ENCODE results near the gene ANGPTL8. TPM values are rescaled to one million over a fixed set of nuclear protein-coding genes. Genes with fewer than 3 reads are reported as not detected.

Gene ANGPTL8
- polyA plus RNA-seq, 2 donors, result 0.15 TPM; not detected in 1

DNA sequence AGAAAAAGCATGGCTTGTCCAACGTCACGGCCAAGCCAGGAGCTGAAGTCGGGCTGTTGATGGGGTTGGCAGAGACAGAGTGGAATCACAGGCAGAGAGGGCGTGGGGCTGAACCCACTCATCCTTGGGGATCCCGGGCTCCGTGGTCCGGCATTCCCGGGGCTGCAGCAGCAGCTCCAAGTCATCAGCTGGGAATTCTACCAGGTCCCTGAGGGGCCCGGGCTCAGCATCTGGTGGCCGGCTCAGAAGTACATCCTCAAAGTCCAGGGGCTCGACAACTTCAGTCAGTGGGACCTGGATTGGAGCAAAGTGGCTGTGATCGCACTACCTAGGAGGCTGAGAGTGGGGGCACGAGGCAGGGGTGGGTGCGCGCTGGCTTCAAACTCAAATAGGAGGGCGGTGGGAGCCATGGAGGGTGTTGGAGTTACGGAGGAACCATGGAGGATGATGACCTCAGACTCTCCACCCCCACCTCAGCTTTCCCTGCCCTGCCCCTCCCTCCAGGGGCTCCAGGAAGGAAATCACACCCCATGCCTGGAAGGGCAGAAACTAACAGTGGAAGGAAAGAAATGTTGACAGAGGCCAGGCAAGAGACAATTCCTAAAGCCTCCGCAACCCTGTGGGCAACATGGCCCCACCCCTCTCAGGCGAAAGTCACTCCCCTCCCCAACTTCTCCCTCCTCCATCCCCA is 13.4 kb downstream of the ANGPTL8 start:
- Histone ChIP-seq H3K27me3 (ENCODE audit: control insufficient read depth in 1 of 2, insufficient read depth in 2 of 2, low read length in 2 of 2) (no peaks in the 10 kb centered on the region), H3K36me3 (ENCODE audit: control insufficient read depth in 2 of 2, insufficient read depth in 2 of 2, low read length in 1 of 2) (peaks cover 6 to 28% of the 10 kb centered on the region in 2 donors), H3K9me3 (ENCODE audit: control insufficient read depth in 2 of 2, insufficient read depth in 1 of 2, low read depth in 1 of 2, low read length in 1 of 2) (no peaks in the 10 kb centered on the region), H3K4me3 (ENCODE audit: low read depth in 1 of 2, low read length in 2 of 2) (no peak overlapping the region), H3K27ac (ENCODE audit: low read depth in 2 of 2, low read length in 1 of 2) (no peak overlapping the region), H3K4me1 (ENCODE audit: control insufficient read depth in 2 of 2, insufficient read depth in 2 of 2, low read length in 1 of 2) (no peaks in the 10 kb centered on the region)
- WGBS, 2 donors, result 81 to 82% methylated on average over 19 of the region's 19 CpGs

DNA sequence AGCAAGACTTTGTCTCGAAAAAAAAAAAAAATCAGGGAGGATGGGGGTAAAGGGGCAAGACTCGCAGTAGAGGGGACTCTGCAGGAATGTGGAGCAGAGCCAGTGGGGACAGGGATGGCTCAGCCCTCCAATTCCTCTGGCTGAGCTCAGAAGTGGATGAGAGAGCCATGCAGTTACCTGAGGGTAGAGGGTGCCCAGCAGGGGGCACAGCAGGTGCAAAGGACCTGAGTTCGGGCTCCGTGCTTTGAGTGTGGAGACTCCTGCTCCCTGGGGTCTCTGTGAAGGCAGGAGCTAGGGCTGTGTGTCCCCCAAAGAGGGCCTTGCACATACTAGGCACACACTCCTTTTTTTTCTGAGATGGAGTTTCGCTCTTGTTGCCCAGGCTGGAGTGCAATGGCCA is 15.2 kb downstream of the ANGPTL8 start:
- 92 to 97% methylated on average over 5 of the region's 5 CpGs for WGBS, 2 donors
- no peaks in the 10 kb centered on the region for H3K27me3 ChIP-seq (ENCODE audit: control insufficient read depth in 1 of 2, insufficient read depth in 2 of 2, low read length in 2 of 2)
- H3K4me1 ChIP-seq (ENCODE audit: control insufficient read depth in 2 of 2, insufficient read depth in 2 of 2, low read length in 1 of 2), result no peaks in the 10 kb centered on the region
- no peaks in the 10 kb centered on the region for H3K9me3 ChIP-seq (ENCODE audit: control insufficient read depth in 2 of 2, insufficient read depth in 1 of 2, low read depth in 1 of 2, low read length in 1 of 2)
- H3K4me3 ChIP-seq (ENCODE audit: low read depth in 1 of 2, low read length in 2 of 2), result no peak overlapping the region
- peaks cover 6 to 26% of the 10 kb centered on the region in 2 donors for H3K36me3 ChIP-seq (ENCODE audit: control insufficient read depth in 2 of 2, insufficient read depth in 2 of 2, low read length in 1 of 2)
- no peak overlapping the region for H3K27ac ChIP-seq (ENCODE audit: low read depth in 2 of 2, low read length in 1 of 2)

DNA sequence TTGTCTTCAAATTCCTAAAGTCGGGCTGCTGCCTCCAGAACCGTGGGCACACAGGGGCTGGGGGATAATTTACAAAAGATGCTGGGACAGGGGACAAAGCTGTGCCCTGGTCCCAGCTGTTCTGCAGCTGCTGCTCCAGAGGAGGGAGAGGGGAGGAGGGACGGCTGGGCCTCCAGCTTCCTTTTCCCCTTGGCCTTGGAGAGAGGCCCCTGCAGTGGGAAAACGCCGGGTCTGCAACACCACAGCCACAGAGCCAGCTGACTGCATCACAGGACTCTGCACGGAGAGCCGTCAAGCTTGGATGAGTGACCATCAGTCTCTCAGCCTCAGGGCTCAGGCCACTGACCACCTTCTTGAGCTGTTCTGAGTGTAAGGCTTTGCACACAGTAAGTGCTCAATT is 16.8 kb downstream of the ANGPTL8 start:
- Histone ChIP-seq H3K9me3 (ENCODE audit: control insufficient read depth in 2 of 2, insufficient read depth in 1 of 2, low read depth in 1 of 2, low read length in 1 of 2) (no peaks in the 10 kb centered on the region), H3K4me1 (ENCODE audit: control insufficient read depth in 2 of 2, insufficient read depth in 2 of 2, low read length in 1 of 2) (no peaks in the 10 kb centered on the region), H3K27ac (ENCODE audit: low read depth in 2 of 2, low read length in 1 of 2) (no peak overlapping the region), H3K27me3 (ENCODE audit: control insufficient read depth in 1 of 2, insufficient read depth in 2 of 2, low read length in 2 of 2) (no peaks in the 10 kb centered on the region), H3K4me3 (ENCODE audit: low read depth in 1 of 2, low read length in 2 of 2) (no peak overlapping the region), H3K36me3 (ENCODE audit: control insufficient read depth in 2 of 2, insufficient read depth in 2 of 2, low read length in 1 of 2) (peaks cover 1 to 22% of the 10 kb centered on the region in 2 donors)
- 42 to 45% methylated on average over 7 of the region's 7 CpGs for WGBS, 2 donors

DNA sequence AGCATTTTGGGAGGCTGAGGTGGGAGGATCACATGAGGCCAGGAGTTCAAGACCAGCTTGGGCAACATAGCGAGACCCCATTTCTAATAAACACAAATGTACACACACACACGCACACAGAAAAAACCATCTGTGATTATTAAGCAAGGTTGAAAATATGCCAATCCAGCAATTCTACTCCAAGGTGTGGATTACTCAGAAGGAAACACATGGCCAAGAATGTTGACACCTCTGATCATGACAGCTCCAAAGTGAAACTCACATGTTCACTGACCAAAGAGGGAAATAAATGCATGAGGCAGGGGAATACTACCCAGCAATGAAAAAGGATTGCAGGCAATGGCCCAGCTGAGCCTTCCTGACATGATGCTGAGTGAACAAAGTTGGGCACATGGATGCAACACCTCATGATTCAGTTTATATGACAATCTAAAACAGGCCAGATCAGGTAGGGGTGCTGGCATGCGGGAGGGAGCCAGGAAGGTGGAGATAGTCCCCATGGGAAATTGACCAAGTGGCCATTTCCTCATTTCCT is 18.5 kb downstream of the ANGPTL8 start:
- Histone ChIP-seq H3K4me1 (ENCODE audit: control insufficient read depth in 2 of 2, insufficient read depth in 2 of 2, low read length in 1 of 2) (no peaks in the 10 kb centered on the region), H3K27me3 (ENCODE audit: control insufficient read depth in 1 of 2, insufficient read depth in 2 of 2, low read length in 2 of 2) (no peaks in the 10 kb centered on the region), H3K27ac (ENCODE audit: low read depth in 2 of 2, low read length in 1 of 2) (no peak overlapping the region), H3K36me3 (ENCODE audit: control insufficient read depth in 2 of 2, insufficient read depth in 2 of 2, low read length in 1 of 2) (peaks cover 0 to 9% of the 10 kb centered on the region in 2 donors), H3K9me3 (ENCODE audit: control insufficient read depth in 2 of 2, insufficient read depth in 1 of 2, low read depth in 1 of 2, low read length in 1 of 2) (no peaks in the 10 kb centered on the region), H3K4me3 (ENCODE audit: low read depth in 1 of 2, low read length in 2 of 2) (no peak overlapping the region)
- WGBS, 2 donors, result 80 to 83% methylated on average over 3 of the region's 3 CpGs

DNA sequence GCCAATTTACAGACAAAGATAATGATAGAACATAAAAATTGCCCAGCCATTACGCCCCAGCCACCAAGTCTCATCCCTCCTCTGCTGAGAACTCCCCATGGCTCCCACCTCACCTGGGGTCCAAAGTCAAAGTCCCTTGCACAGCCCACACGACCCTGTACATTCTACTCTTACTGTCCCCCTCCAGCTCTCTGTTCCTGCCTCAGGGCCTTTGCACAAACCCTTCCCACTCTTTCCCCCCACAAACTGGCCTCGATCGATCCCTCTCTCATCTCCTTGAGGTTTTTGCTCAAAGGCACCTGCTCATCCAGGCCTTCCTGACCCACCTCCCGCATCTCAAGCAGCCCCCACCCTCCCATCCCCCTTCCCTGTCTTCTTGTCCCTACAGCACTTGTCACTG is 21.6 kb downstream of the ANGPTL8 start:
- peaks cover 3 to 10% of the 10 kb centered on the region in 2 donors for H3K4me1 ChIP-seq (ENCODE audit: control insufficient read depth in 2 of 2, insufficient read depth in 2 of 2, low read length in 1 of 2)
- peak overlapping the region in 1 of 2 donors; percentile 74 for H3K4me3 ChIP-seq (ENCODE audit: low read depth in 1 of 2, low read length in 2 of 2)
- no peak overlapping the region for H3K27ac ChIP-seq (ENCODE audit: low read depth in 2 of 2, low read length in 1 of 2)
- no peaks in the 10 kb centered on the region for H3K27me3 ChIP-seq (ENCODE audit: control insufficient read depth in 1 of 2, insufficient read depth in 2 of 2, low read length in 2 of 2)
- no peaks in the 10 kb centered on the region for H3K9me3 ChIP-seq (ENCODE audit: control insufficient read depth in 2 of 2, insufficient read depth in 1 of 2, low read depth in 1 of 2, low read length in 1 of 2)
- H3K36me3 ChIP-seq (ENCODE audit: control insufficient read depth in 2 of 2, insufficient read depth in 2 of 2, low read length in 1 of 2), result no peaks in the 10 kb centered on the region
- 76 to 84% methylated on average over 5 of the region's 5 CpGs for WGBS, 2 donors

DNA sequence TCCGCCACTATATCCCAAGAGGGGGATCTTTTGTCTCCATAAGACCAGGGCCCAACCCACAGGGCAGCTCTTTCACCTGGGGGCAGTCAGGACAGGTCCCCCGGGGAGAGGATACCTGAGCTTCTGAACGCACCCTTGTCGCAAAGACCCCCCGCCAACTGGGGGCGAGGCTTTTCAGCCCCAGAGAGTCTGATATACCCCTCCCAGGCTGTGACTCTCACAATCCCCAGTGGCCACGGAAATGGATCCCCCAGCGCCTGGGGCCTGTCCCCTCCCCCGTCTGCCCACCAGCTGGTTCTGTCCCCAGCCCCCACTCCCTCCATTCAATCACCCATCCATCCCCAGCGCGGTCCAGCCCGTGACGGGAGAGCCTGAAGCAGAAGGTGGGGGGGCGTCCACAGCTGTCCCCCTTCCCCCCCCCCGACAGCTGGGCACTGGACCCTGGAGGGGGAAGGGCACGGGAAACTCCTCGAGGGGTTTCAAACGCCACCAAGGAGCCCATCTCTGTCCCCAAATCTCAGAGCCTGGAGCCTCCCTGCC is 22.1 kb downstream of the ANGPTL8 start:
- Histone ChIP-seq H3K27me3 (ENCODE audit: control insufficient read depth in 1 of 2, insufficient read depth in 2 of 2, low read length in 2 of 2) (no peaks in the 10 kb centered on the region), H3K27ac (ENCODE audit: low read depth in 2 of 2, low read length in 1 of 2) (peak overlapping the region; percentile 66 to 76), H3K36me3 (ENCODE audit: control insufficient read depth in 2 of 2, insufficient read depth in 2 of 2, low read length in 1 of 2) (no peaks in the 10 kb centered on the region), H3K9me3 (ENCODE audit: control insufficient read depth in 2 of 2, insufficient read depth in 1 of 2, low read depth in 1 of 2, low read length in 1 of 2) (no peaks in the 10 kb centered on the region), H3K4me1 (ENCODE audit: control insufficient read depth in 2 of 2, insufficient read depth in 2 of 2, low read length in 1 of 2) (peaks cover 3 to 12% of the 10 kb centered on the region in 2 donors), H3K4me3 (ENCODE audit: low read depth in 1 of 2, low read length in 2 of 2) (peak overlapping the region; percentile 71 to 74)
- WGBS, 2 donors, result 23 to 31% methylated on average over 16 to 18 of the region's 18 CpGs

DNA sequence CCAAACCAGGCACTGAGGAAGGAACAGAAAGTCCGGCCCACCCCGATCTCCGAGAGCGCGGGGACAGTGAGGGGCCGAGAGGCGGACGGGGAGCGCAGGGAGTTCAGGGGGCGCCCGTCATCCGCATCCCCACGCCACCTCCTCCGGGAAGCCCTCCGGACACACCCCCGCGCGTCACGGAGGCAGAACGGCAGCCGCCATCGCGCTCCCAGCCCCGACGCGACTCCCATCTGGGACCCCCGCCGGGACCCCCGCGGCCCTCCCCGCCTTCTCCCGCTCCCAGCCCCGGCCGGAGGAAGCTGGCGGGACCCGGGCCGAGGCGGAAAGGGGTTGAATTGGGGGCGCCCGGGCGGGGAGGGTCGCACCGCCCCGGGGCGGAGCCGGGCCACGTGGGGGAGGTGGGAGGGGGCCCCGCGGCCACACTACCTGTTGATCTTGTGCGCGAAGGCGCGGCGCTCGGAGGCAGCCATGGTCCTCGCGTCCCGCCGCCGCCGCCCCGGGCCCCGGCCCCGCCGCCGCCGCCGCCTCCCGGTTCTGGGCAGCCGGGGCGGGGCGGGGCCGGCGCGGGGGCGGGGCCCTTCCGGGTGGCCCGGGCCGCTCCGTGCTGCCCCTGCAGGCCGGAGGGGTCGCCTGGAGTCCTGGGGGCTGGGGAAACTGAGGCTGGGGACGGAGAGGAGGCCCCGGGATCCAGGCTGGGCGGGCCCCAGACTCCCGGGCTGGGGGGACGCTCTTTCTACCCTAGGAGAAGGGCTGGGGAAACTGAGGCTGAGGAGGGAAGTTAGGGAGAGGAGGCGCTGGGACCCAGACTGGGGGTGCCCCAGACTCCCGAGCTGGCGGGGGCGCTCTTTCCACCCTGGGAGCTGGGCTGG is 22.8 kb downstream of the ANGPTL8 start, which contains the start of gene DOCK6:
Gene DOCK6 (minus strand): TSS at position 554 of the 869 bp plus-strand sequence. CDS start 84 bp downstream, at position 470.
- Histone ChIP-seq H3K9me3 (ENCODE audit: control insufficient read depth in 2 of 2, insufficient read depth in 1 of 2, low read depth in 1 of 2, low read length in 1 of 2) (no peaks in the 10 kb centered on the region), H3K36me3 (ENCODE audit: control insufficient read depth in 2 of 2, insufficient read depth in 2 of 2, low read length in 1 of 2) (no peaks in the 10 kb centered on the region), H3K4me3 (ENCODE audit: low read depth in 1 of 2, low read length in 2 of 2) (peak within 1 kb of the TSS; percentile 71 to 74), H3K27ac (ENCODE audit: low read depth in 2 of 2, low read length in 1 of 2) (peak within 1 kb of the TSS; percentile 66 to 76), H3K4me1 (ENCODE audit: control insufficient read depth in 2 of 2, insufficient read depth in 2 of 2, low read length in 1 of 2) (peaks cover 3 to 12% of the 10 kb centered on the region in 2 donors), H3K27me3 (ENCODE audit: control insufficient read depth in 1 of 2, insufficient read depth in 2 of 2, low read length in 2 of 2) (no peaks in the 10 kb centered on the region)
- 2 to 3% methylated on average over 50 to 91 of the region's 91 CpGs for WGBS, 2 donors

DNA sequence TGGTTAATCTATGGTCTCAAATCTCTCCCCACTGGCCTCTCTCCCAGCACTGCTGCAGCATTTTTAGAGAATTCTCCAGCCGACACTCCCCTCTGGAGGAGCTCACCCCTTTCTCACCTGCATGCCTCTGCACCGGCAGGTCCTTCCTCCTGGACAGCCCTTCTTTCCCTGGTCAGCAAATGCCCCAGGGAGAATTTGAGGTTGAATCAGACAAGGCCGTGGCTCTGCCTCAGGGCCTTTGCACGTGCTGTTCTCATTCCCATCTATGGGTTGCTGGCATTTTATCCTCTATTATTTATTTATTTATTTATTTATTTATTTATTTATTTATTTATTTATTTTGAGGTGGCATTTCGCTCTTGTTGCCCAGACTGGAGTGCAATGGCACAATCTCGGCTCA is 24.3 kb downstream of the ANGPTL8 start:
- Histone ChIP-seq H3K27me3 (ENCODE audit: control insufficient read depth in 1 of 2, insufficient read depth in 2 of 2, low read length in 2 of 2) (no peaks in the 10 kb centered on the region), H3K9me3 (ENCODE audit: control insufficient read depth in 2 of 2, insufficient read depth in 1 of 2, low read depth in 1 of 2, low read length in 1 of 2) (no peaks in the 10 kb centered on the region), H3K4me3 (ENCODE audit: low read depth in 1 of 2, low read length in 2 of 2) (no peak overlapping the region), H3K4me1 (ENCODE audit: control insufficient read depth in 2 of 2, insufficient read depth in 2 of 2, low read length in 1 of 2) (peaks cover 3 to 14% of the 10 kb centered on the region in 2 donors), H3K36me3 (ENCODE audit: control insufficient read depth in 2 of 2, insufficient read depth in 2 of 2, low read length in 1 of 2) (no peaks in the 10 kb centered on the region), H3K27ac (ENCODE audit: low read depth in 2 of 2, low read length in 1 of 2) (no peak overlapping the region)
- WGBS, 2 donors, result 88 to 95% methylated on average over 6 of the region's 6 CpGs

DNA sequence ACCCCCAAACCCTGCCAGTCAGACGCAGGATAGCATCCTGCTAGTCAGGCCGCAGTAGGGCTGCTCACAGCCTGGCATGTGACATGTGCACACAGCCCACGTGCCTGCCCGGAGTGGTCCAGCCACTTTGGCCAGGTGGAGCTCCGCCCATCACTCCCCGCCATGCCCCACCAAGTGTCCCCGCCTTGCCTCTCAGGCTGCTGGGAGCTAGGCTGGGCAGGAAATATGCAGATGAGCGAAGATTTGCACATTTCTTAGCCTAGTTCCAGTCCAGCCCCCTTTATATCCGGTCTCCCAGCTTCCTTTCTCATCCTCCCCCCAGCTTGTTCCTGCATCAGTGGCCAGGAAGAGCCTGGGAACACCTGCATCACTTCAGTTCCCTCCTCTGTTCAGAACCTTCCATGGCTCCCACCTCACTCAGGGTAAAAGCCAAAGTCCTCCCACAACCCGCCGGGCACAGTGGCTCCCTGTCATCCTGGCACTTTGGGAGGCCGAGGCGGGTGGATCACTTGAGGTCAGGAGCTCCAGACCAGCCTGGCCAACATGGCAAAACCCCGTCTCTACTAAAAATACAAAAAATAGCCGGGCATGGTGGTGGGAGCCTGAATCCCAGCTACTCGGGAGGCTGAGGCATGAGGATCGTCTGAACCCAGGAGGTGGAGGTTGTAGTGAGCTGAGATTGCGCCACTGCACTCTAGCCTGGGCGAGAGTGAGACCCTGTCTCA is 25.2 kb downstream of the ANGPTL8 start:
- H3K4me3 ChIP-seq (ENCODE audit: low read depth in 1 of 2, low read length in 2 of 2), result no peak overlapping the region
- H3K36me3 ChIP-seq (ENCODE audit: control insufficient read depth in 2 of 2, insufficient read depth in 2 of 2, low read length in 1 of 2), result no peaks in the 10 kb centered on the region
- peaks cover 3 to 16% of the 10 kb centered on the region in 2 donors for H3K4me1 ChIP-seq (ENCODE audit: control insufficient read depth in 2 of 2, insufficient read depth in 2 of 2, low read length in 1 of 2)
- no peaks in the 10 kb centered on the region for H3K27me3 ChIP-seq (ENCODE audit: control insufficient read depth in 1 of 2, insufficient read depth in 2 of 2, low read length in 2 of 2)
- no peaks in the 10 kb centered on the region for H3K9me3 ChIP-seq (ENCODE audit: control insufficient read depth in 2 of 2, insufficient read depth in 1 of 2, low read depth in 1 of 2, low read length in 1 of 2)
- peak overlapping the region; percentile 82 to 94 for H3K27ac ChIP-seq (ENCODE audit: low read depth in 2 of 2, low read length in 1 of 2)
- WGBS, 2 donors, result 65% methylated on average over 19 of the region's 19 CpGs
